ENCODE measurements around the gene ALG2.

GRCh38 chr9:99264070-99264680 is 42.4 kb upstream of the ALG2 start:
- peak in 1 of 11 experiments; percentile 22 for TF ChIP-seq CTCF (IDR thresholded peaks at IDR 0.05 in 8 of 11, conservative IDR thresholded peaks at IDR 0.05 in 3 of 11)
- no peak for TF ChIP-seq POLR2AphosphoS5 (IDR thresholded peaks at IDR 0.05)
- TF ChIP-seq POLR2A (IDR thresholded peaks at IDR 0.05), result no peak

Data from spleen (tissue), 7 donors.